ENCODE results near the gene CXXC5. TPM values are rescaled to one million over a fixed set of nuclear protein-coding genes. Genes with fewer than 3 reads are reported as not detected.

Gene CXXC5
- polyA plus RNA-seq, 1 of the 3 experiments (the other 2 are of a cell fraction) = 47.4 TPM

DNA sequence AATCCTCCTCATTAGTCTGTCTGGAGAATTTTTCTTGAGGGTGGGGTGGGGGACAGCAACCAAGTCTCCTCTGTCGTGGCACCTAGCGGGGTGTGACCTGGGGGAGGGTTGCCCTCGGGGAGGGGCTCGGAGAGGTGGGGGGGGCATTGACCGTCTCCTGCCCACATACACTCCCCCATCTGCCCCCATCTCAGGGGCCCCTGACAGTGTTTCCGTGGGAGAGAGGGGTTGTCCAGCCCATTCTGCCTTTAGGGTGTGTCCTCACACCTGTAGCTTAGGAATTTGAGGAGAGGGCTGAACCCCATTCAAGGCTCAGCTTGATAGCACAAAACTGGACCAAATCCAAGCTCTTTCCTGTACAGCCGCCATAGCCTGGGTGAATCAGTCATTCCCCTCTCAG is 5.9 kb upstream of the CXXC5 start:
- Histone ChIP-seq H3F3A (replicated peaks; ENCODE audit: insufficient read depth) (peaks cover 15% of the 10 kb centered on the region), H3K4me1 (ENCODE audit: control insufficient read depth in 1 of 2, insufficient read depth in 2 of 2, low read depth in 1 of 2, low read length in 1 of 2) (peaks cover 25 to 53% of the 10 kb centered on the region in 2 experiments), H3K36me3 (replicated peaks in 1 of 2; ENCODE audit: control insufficient read depth in 1 of 2, insufficient read depth in 2 of 2, low read length in 1 of 2) (no peaks in the 10 kb centered on the region), H4K20me1 (ENCODE audit: insufficient read depth) (no peaks in the 10 kb centered on the region), H3K9me2 (no peaks in the 10 kb centered on the region), H3K9me3 (no peaks in the 10 kb centered on the region), H3K4me2 (no peak overlapping the region), H3K4me3 (ENCODE audit: low read depth in 2 of 2, low read length in 1 of 2) (no peak overlapping the region), H2AFZ (ENCODE audit: low read depth) (no peak overlapping the region), H3K79me2 (ENCODE audit: insufficient read depth) (no peaks in the 10 kb centered on the region), H3K27ac (ENCODE audit: low read depth in 2 of 2, low read length in 1 of 2) (no peak overlapping the region), H3K9ac (no peak overlapping the region), H3K27me3 (ENCODE audit: insufficient read depth) (no peaks in the 10 kb centered on the region)
- ChIA-PET CTCF (interaction anchor here (0.9 to 22.4 kb wide), 5 partner anchors 6 to 125 kb away, joined by 3 to 627 read pairs (median 238); no protein-coding TSS in a partner anchor), POLR2A (no interaction called here)
- peak; percentile 11 for DNase-seq
- 95% methylated on average over 7 of the region's 7 CpGs for WGBS (ENCODE audit: low lambda C conversion rate)
- TF ChIP-seq MEF2A (IDR thresholded peaks at IDR 0.05; ENCODE audit: borderline replicate concordance, low read depth) = no peak

DNA sequence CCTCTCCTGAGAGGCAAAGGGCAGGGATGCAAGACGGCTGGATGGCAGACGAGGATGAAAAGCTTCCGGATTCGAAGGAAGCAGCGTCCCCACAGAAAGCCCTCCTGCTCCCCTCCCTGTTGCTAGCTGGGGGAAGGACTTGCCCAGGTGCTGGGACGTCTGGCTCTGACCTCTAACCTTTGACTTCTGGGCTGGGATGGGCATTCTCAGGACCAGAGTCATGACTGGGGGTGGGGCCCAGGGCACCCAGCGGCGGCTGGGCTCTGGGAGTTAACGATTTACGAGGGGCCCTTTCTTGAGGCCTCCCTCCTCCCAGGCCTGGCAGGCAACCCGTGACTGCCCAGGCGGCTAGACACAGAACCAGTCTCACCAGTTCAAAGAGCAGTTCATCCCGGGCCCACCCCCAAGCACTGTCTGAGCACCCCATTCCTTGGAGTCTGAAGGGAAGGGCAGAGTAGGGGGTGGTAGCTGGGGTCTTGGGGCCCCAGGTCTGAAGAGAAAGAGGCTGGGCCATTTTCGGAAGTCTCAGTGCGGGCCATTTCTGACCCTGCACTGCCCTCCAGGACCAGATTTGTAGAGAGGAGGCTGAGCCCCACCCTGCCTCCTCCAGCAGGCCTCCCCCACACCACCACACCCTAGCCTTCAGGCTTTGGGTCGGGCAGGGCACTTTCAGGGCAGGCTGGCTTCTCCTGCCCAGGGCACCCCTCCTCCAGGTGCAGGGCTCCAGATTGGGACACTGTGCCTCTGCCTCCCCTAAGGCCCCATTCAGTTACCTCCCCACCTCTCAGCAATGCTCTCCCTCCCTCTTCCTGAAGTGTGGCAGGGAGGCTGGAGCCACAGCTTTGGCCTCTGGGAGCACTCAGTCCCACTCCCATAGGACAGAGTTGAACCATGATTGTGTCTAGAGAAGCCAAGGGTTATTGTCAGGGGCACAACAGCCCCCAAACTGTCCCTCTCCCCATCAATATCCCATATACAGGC is 5.0 kb upstream of the CXXC5 start:
- Histone ChIP-seq H3K27me3 (ENCODE audit: insufficient read depth) (no peaks in the 10 kb centered on the region), H3K9me3 (no peaks in the 10 kb centered on the region), H3K27ac (ENCODE audit: low read depth in 2 of 2, low read length in 1 of 2) (no peak overlapping the region), H3K4me1 (ENCODE audit: control insufficient read depth in 1 of 2, insufficient read depth in 2 of 2, low read depth in 1 of 2, low read length in 1 of 2) (peaks cover 18 to 56% of the 10 kb centered on the region in 2 experiments), H3K4me2 (no peak overlapping the region), H3K9ac (no peak overlapping the region), H3K4me3 (ENCODE audit: low read depth in 2 of 2, low read length in 1 of 2) (no peak overlapping the region), H4K20me1 (ENCODE audit: insufficient read depth) (no peaks in the 10 kb centered on the region), H2AFZ (ENCODE audit: low read depth) (no peak overlapping the region), H3F3A (replicated peaks; ENCODE audit: insufficient read depth) (peaks cover 15% of the 10 kb centered on the region), H3K79me2 (ENCODE audit: insufficient read depth) (peaks cover 4% of the 10 kb centered on the region; the same call in 1 of the 2 replicates), H3K9me2 (no peaks in the 10 kb centered on the region), H3K36me3 (replicated peaks in 1 of 2; ENCODE audit: control insufficient read depth in 1 of 2, insufficient read depth in 2 of 2, low read length in 1 of 2) (no peaks in the 10 kb centered on the region)
- ChIA-PET CTCF (interaction anchor here (1.6 to 22.4 kb wide), 4 partner anchors 7 to 124 kb away, joined by 4 to 627 read pairs (median 274); no protein-coding TSS in a partner anchor), POLR2A (interaction anchor here (1.7 kb wide), 1 partner anchor 18 kb away, joined by 4 read pairs; no protein-coding TSS in a partner anchor)
- WGBS (ENCODE audit: low lambda C conversion rate) = 81% methylated on average over 10 of the region's 16 CpGs
- DNase-seq = peak; percentile 19
- no peak for TF ChIP-seq RFX5 (IDR thresholded peaks at IDR 0.05; ENCODE audit: low read length)

DNA sequence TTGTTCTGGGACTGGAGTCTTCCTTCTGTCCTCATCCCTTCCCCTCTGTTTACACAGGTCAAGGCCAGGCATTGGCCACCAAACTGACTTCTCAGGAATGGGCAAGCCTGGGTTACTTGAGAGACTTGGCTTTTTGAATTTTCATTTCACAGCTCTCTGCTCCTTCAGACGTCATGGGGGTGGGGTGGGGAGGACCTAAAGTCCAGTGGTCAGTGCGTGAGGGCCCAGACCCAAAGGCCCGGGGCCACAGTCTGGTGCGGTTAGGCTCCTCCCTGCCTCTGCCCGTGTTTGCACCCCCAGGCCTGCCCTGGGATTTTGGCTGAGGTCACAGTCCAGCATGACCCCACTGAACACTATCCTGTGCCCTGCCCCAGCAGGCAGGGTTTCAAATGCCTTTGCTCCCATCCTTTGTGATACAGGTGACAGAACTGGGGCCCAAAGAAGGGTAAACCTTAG is 4.1 kb upstream of the CXXC5 start:
- no peaks in the 10 kb centered on the region for H3K27me3 ChIP-seq (ENCODE audit: insufficient read depth)
- H3K79me2 ChIP-seq (ENCODE audit: insufficient read depth) = peaks cover 13% of the 10 kb centered on the region
- H3K4me2 ChIP-seq = no peak overlapping the region
- H3K4me1 ChIP-seq (ENCODE audit: control insufficient read depth in 1 of 2, insufficient read depth in 2 of 2, low read depth in 1 of 2, low read length in 1 of 2) = peaks cover 10 to 47% of the 10 kb centered on the region in 2 experiments; a peak in 3 of 4 replicates
- no peak for DNase-seq
- WGBS (ENCODE audit: low lambda C conversion rate) = 98% methylated on average over 5 of the region's 5 CpGs
- H3K9me2 ChIP-seq = no peaks in the 10 kb centered on the region
- POLR2A ChIA-PET = interaction anchor here (1.7 kb wide), 1 partner anchor 17 kb away, joined by 4 read pairs; no protein-coding TSS in a partner anchor
- H3K36me3 ChIP-seq (replicated peaks in 1 of 2; ENCODE audit: control insufficient read depth in 1 of 2, insufficient read depth in 2 of 2, low read length in 1 of 2) = no peaks in the 10 kb centered on the region
- H3K4me3 ChIP-seq (ENCODE audit: low read depth in 2 of 2, low read length in 1 of 2) = no peak overlapping the region
- no peak overlapping the region for H3K9ac ChIP-seq
- CTCF ChIA-PET = interaction anchor here (2.2 to 22.4 kb wide), 3 partner anchors 8 to 123 kb away, joined by 14 to 627 read pairs (median 238); no protein-coding TSS in a partner anchor
- H3K27ac ChIP-seq (ENCODE audit: low read depth in 2 of 2, low read length in 1 of 2) = no peak overlapping the region
- no peaks in the 10 kb centered on the region for H4K20me1 ChIP-seq (ENCODE audit: insufficient read depth)
- H3K9me3 ChIP-seq = no peaks in the 10 kb centered on the region
- peaks cover 9% of the 10 kb centered on the region for H3F3A ChIP-seq (replicated peaks; ENCODE audit: insufficient read depth)
- H2AFZ ChIP-seq (ENCODE audit: low read depth) = no peak overlapping the region
- TF ChIP-seq SMC3 (IDR thresholded peaks at IDR 0.05; ENCODE audit: low read depth, low read length) (no peak), YY1 (IDR thresholded peaks at IDR 0.05; ENCODE audit: low read depth) (no peak), GATA2 (CRISPR knock-in tag; IDR thresholded peaks at IDR 0.05) (no peak), FOSL2 (IDR thresholded peaks at IDR 0.05; ENCODE audit: borderline replicate concordance, low read depth) (no peak), RXRA (IDR thresholded peaks at IDR 0.05; ENCODE audit: borderline replicate concordance, low read depth) (no peak), EZH2phosphoT487 (IDR thresholded peaks at IDR 0.05; ENCODE audit: borderline replicate concordance, low read depth) (no peak), RFX5 (IDR thresholded peaks at IDR 0.05; ENCODE audit: low read length) (no peak), RAD21 (IDR thresholded peaks at IDR 0.05; ENCODE audit: low read length) (no peak), MXI1 (IDR thresholded peaks at IDR 0.05; ENCODE audit: low read depth, low read length) (no peak), EP300 (IDR thresholded peaks at IDR 0.05; ENCODE audit: borderline replicate concordance in 1 of 2, low read depth in 1 of 2, low read length in 1 of 2) (no peak), MEF2A (IDR thresholded peaks at IDR 0.05; ENCODE audit: borderline replicate concordance, low read depth) (no peak), RCOR1 (IDR thresholded peaks at IDR 0.05; ENCODE audit: low read length) (no peak), JUND (IDR thresholded peaks at IDR 0.05) (no peak)
- TF ChIP-seq, protein P1, sequence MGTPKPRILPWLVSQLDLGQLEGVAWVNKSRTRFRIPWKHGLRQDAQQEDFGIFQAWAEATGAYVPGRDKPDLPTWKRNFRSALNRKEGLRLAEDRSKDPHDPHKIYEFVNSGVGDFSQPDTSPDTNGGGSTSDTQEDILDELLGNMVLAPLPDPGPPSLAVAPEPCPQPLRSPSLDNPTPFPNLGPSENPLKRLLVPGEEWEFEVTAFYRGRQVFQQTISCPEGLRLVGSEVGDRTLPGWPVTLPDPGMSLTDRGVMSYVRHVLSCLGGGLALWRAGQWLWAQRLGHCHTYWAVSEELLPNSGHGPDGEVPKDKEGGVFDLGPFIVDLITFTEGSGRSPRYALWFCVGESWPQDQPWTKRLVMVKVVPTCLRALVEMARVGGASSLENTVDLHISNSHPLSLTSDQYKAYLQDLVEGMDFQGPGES (IDR thresholded peaks at IDR 0.05; ENCODE audit: low read depth, low read length) = no peak
- TF ChIP-seq, protein P2, sequence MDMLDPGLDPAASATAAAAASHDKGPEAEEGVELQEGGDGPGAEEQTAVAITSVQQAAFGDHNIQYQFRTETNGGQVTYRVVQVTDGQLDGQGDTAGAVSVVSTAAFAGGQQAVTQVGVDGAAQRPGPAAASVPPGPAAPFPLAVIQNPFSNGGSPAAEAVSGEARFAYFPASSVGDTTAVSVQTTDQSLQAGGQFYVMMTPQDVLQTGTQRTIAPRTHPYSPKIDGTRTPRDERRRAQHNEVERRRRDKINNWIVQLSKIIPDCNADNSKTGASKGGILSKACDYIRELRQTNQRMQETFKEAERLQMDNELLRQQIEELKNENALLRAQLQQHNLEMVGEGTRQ (IDR thresholded peaks at IDR 0.05; ENCODE audit: borderline replicate concordance, low read depth, low read length) = no peak
- TF ChIP-seq, protein P3, sequence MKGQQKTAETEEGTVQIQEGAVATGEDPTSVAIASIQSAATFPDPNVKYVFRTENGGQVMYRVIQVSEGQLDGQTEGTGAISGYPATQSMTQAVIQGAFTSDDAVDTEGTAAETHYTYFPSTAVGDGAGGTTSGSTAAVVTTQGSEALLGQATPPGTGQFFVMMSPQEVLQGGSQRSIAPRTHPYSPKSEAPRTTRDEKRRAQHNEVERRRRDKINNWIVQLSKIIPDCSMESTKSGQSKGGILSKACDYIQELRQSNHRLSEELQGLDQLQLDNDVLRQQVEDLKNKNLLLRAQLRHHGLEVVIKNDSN (IDR thresholded peaks at IDR 0.05; ENCODE audit: borderline replicate concordance, low read depth) = no peak
